ENCODE measurements around the gene STX7. TPM values are rescaled to one million over a fixed set of nuclear protein-coding genes. Genes with fewer than 3 reads are reported as not detected.

Gene STX7
- total RNA-seq, 1 donor from 2014 or later: 27.8 TPM

DNA sequence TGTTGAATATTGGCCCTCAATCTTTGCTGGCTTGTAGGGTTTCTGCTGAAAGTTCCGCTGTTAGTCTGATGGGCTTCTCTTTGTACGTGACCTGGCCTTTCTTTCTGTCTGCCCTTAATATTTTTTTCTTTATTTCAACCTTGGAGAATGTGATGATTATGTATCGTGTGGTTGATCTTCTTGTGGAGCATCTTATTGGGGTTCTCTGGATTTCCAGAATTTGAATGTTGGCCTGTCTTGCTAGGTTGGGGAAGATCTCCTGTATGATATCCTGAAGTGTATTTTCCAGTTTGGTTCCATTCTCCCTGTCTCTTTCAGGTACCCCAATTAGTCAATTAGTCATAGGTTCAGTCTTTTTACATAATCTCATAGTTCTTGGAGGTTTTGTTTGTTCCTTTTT is 89.1 kb downstream of the STX7 start:
- DNase-seq (ENCODE audit: low spot score): no peak
- H3K4me3 Mint-ChIP-seq: no peak overlapping the region
- no peaks in the 10 kb centered on the region for H3K36me3 Mint-ChIP-seq

DNA sequence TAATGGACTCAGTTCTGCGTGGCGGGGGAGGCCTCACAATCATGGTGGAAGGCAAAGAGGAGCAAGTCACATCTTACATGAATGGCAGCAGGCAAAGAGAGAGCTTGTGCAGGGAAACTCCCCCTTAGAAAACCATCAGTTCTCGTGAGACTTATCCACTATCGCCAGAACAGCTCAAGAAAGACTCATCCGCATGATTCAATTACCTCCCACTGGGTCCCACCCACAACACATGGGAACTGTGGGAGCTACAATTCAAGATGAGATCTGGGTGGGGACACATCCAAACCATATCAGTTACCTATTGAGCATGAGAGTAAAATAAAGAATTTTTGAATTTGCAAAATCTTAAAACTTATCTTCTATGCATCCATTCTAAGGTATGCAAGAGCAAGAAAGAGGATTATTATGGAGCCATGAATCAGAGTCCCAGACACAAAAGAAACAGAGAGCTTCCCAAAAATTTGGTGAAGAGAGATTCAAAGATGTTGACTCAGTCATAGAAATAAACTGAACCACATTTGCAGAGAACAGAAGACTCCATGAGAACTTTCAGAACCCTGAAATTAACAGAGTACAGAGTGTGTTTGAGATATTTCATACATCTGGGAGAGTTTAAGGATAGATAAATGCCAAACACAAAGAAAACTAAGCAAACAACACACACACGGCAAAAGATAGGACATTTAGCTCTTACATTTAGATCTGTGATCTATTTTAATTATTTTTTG is 94.5 kb downstream of the STX7 start:
- Mint-ChIP-seq H3K27me3 (ENCODE audit: insufficient read depth, low read depth) (no peaks in the 10 kb centered on the region), H3K27ac (no peak overlapping the region), H3K4me3 (no peak overlapping the region), H3K4me1 (peaks cover 8% of the 10 kb centered on the region), H3K36me3 (no peaks in the 10 kb centered on the region), H3K9me3 (peaks cover 19% of the 10 kb centered on the region)
- H3K4me1 ChIP-seq: no peaks in the 10 kb centered on the region
- H3K4me3 ChIP-seq: no peak overlapping the region
- no peak overlapping the region for H3K9ac ChIP-seq
- no peaks in the 10 kb centered on the region for H3K27me3 ChIP-seq
- H2AFZ ChIP-seq (replicated peaks): no peak overlapping the region
- no peak overlapping the region for H3K4me2 ChIP-seq
- no peak for TF ChIP-seq EZH2phosphoT487 (IDR thresholded peaks at IDR 0.05)
- no peak for TF ChIP-seq EZH2 (IDR thresholded peaks at IDR 0.05)
- TF ChIP-seq, protein P1, sequence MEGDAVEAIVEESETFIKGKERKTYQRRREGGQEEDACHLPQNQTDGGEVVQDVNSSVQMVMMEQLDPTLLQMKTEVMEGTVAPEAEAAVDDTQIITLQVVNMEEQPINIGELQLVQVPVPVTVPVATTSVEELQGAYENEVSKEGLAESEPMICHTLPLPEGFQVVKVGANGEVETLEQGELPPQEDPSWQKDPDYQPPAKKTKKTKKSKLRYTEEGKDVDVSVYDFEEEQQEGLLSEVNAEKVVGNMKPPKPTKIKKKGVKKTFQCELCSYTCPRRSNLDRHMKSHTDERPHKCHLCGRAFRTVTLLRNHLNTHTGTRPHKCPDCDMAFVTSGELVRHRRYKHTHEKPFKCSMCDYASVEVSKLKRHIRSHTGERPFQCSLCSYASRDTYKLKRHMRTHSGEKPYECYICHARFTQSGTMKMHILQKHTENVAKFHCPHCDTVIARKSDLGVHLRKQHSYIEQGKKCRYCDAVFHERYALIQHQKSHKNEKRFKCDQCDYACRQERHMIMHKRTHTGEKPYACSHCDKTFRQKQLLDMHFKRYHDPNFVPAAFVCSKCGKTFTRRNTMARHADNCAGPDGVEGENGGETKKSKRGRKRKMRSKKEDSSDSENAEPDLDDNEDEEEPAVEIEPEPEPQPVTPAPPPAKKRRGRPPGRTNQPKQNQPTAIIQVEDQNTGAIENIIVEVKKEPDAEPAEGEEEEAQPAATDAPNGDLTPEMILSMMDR (IDR thresholded peaks at IDR 0.05): no peak
- no peaks in the 10 kb centered on the region for H3K36me3 ChIP-seq
- no peak overlapping the region for H3K27ac ChIP-seq
- no peaks in the 10 kb centered on the region for H3K9me3 ChIP-seq (ENCODE audit: low read depth)
- no peaks in the 10 kb centered on the region for H3F3A ChIP-seq (ENCODE audit: low read depth)
- no peaks in the 10 kb centered on the region for H3K79me2 ChIP-seq (ENCODE audit: low read depth)
- DNase-seq (ENCODE audit: low spot score): no peak
- no peaks in the 10 kb centered on the region for H4K20me1 ChIP-seq (ENCODE audit: low read depth)

More for the DNA sequence above, 89.1 kb downstream of the STX7 start:
- Histone ChIP-seq H3K27me3 (no peaks in the 10 kb centered on the region), H3K79me2 (ENCODE audit: low read depth) (no peaks in the 10 kb centered on the region), H3K4me3 (no peak overlapping the region), H3K4me2 (no peak overlapping the region), H3F3A (ENCODE audit: low read depth) (no peaks in the 10 kb centered on the region), H4K20me1 (ENCODE audit: low read depth) (no peaks in the 10 kb centered on the region), H3K27ac (no peak overlapping the region), H3K9me3 (ENCODE audit: low read depth) (no peaks in the 10 kb centered on the region), H2AFZ (replicated peaks) (no peak overlapping the region), H3K4me1 (no peaks in the 10 kb centered on the region), H3K36me3 (no peaks in the 10 kb centered on the region), H3K9ac (no peak overlapping the region)
- peaks cover 19% of the 10 kb centered on the region for H3K9me3 Mint-ChIP-seq
- no peak for TF ChIP-seq EZH2phosphoT487 (IDR thresholded peaks at IDR 0.05)
- no peak for TF ChIP-seq EZH2 (IDR thresholded peaks at IDR 0.05)
- TF ChIP-seq, protein P1 (IDR thresholded peaks at IDR 0.05): no peak
- H3K4me1 Mint-ChIP-seq: no peaks in the 10 kb centered on the region
- no peak overlapping the region for H3K27ac Mint-ChIP-seq
- no peaks in the 10 kb centered on the region for H3K27me3 Mint-ChIP-seq (ENCODE audit: insufficient read depth, low read depth)

DNA sequence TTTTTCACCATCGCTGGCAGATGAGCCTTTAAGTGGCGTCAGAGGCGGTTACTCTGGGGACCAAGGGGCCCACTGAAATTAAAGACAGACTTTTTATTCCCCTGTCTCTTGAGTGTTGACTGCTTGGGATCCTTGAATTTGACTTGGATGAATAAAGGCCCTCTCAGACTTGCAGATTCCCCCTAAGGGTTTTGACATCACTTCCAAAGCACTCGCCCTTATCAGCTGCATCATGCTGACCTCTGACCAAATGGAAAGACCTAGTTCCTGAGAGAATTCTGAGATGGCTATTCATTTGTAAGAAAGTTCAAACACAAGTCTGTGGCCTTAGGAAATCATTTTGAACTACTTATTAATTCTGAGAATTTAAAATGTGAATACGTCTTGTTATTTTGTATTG is 98.2 kb downstream of the STX7 start:
- Histone ChIP-seq H3K4me3 (no peak overlapping the region), H3K9me3 (ENCODE audit: low read depth) (no peaks in the 10 kb centered on the region), H2AFZ (replicated peaks) (no peak overlapping the region), H4K20me1 (ENCODE audit: low read depth) (no peaks in the 10 kb centered on the region), H3K27me3 (no peaks in the 10 kb centered on the region), H3K9ac (no peak overlapping the region), H3F3A (ENCODE audit: low read depth) (no peaks in the 10 kb centered on the region), H3K79me2 (ENCODE audit: low read depth) (no peaks in the 10 kb centered on the region), H3K4me1 (no peaks in the 10 kb centered on the region), H3K27ac (no peak overlapping the region), H3K36me3 (no peaks in the 10 kb centered on the region), H3K4me2 (no peak overlapping the region)
- Mint-ChIP-seq H3K27ac (no peak overlapping the region), H3K36me3 (no peaks in the 10 kb centered on the region), H3K9me3 (peaks cover 4% of the 10 kb centered on the region), H3K4me1 (peaks cover 8% of the 10 kb centered on the region), H3K27me3 (ENCODE audit: insufficient read depth, low read depth) (peaks cover 4% of the 10 kb centered on the region), H3K4me3 (no peak overlapping the region)
- TF ChIP-seq, protein P1 (IDR thresholded peaks at IDR 0.05): no peak
- no peak for TF ChIP-seq EZH2phosphoT487 (IDR thresholded peaks at IDR 0.05)
- no peak for TF ChIP-seq EZH2 (IDR thresholded peaks at IDR 0.05)
- DNase-seq (ENCODE audit: low spot score): no peak

Data from neural progenitor cell (in vitro differentiated cells).